GM21723 (cell line): ENCODE data around the gene ZDHHC11.
"Not testable (repeated sequence)": the region's sequence is repeated elsewhere in the genome, so short reads cannot be mapped to it uniquely, and the experiment has no call there.

Experiments used
- ATAC-seq: cut with Tn5 transposase; IDR thresholded peaks from one replicate; pipeline ENCODE4 v1.9.1; 2021; ENCODE audit warnings: mild to moderate bottlenecking, moderate library complexity; ENCODE audit not compliant: unreplicated experiment

ZDHHC11 gene

DNA sequence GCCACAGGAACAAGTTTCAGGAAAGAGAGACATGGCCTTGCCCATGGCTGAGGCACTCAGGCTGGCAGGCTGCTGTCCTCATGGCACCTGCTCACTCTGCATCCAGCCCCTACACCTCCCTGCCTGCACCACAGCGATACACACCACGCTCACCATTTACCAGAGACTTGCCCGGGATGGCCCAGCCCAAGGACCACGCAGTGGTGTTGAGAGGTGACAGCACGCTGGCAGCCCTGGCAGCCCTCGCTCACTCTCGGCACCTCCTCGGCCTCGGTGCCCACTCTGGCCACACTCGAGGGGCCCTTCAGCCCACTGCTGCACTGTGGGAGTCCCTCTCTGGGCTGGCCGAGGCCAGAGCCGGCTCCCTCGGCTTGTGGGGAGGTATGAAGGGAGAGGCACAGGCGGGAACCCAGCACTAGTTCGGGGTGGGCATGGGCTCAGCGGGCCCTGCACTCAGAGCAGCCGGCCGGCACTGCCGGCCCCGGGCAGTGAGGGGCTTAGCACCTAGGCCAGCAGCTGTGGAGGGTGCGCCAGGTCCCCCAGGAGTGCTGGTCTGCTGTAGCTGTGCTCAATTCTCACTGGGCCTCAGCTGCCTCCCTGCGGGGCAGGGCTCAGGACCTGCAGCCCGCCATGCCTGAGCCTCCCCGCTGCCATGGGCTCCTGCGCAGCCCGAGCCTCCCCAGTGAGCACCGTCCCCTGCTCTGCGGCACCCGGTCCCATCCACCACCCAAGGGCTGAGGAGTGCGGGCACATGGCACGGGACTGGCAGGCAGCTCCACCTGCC lies 86.6 kb downstream of the ZDHHC11 start:
- no peak for ATAC-seq

DNA sequence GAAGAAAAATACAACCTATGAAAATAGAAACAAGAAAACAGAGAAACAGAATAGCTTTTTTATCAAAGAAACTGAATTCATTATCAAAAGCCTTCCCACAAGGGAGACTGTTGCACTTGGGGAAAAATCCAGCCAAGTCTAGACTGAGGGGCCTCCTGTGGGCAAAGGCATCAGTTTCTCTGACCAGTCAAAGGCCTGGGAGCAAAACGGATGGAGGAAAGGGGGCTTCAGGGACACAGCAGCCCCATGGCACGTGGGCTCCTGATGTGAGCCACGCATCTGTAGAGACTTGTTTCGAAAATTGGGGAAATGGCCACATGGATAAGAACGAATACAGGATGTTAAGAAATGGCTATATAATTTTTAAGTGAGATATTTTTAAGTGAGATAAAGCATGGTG lies 87.4 kb downstream of the ZDHHC11 start:
- no peak for ATAC-seq

- ATAC-seq = not testable (repeated sequence)
Measured at GRCh38 chr5:762996-763395, 87.8 kb downstream of the ZDHHC11 start.

GRCh38 chr5:761854-762710 lies 88.7 kb downstream of the ZDHHC11 start:
- ATAC-seq = no peak

DNA sequence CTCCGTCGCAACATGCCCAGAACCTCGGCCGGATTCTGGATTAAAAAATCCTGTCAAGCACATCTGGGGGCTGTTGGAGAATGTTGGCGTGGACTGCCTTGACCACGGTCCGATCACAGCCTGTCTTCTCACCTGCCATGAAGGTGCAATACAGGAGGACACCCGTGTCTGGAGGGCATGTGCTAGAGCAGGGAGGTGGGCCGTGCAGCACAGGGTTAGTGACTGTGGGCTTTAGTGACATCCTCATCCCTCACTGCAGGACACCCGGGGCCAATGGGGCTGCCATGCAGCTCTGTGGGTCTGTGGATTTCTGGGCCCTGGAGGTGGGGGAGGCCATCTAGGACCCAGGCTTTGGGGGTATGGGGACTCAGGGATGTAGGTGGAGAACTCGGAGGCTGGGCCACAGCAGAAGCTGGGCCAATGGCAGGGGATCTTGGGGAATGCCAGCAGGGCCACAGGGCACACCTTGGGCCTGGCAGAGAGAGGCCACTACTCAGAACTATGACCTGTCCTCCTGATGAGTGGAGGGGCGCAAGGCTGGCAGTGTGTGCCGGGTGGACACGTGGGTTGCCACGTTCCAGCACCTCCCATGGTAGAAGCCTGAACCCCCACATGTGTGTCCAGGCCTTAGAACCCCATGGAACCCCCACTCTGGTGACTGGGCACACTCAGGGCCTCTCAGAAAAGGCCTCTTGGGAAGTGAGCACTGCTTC lies 89.6 kb downstream of the ZDHHC11 start:
- ATAC-seq = no peak

DNA sequence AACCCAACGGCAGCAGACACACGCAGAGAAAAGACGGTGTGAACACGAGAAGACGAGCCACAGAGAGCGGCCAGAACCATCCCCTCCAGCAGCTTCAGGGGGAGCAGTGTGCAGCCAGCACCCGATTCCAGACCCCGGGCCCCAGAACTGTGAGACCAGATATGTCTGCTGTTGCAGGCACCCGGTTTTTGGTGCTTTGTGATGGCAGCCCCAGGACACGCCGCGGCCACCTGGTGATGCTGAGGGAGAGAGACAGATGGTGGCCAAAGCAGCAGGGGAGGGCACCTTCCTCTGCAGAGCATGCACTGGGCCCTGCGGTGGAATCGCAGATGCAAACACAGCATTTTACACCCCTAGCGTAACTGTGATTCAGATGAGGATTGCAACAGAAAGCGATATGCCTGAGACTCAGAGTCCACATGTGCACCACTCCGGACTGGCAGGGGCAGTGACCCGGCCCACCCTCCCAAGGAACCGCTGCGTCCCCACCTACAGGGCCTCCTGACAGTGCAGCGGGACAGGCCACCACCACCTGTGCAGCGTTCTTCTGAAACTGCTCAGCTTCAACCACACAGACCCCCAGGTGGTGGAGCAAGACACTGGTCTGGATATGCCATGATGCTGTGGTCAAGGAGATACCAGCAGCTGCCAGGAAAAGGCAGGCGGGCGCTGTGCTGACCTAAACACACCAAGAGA lies 90.3 kb downstream of the ZDHHC11 start:
- no peak for ATAC-seq

- no peak for ATAC-seq
Measured at GRCh38 chr5:759781-760362, 90.9 kb downstream of the ZDHHC11 start.

DNA sequence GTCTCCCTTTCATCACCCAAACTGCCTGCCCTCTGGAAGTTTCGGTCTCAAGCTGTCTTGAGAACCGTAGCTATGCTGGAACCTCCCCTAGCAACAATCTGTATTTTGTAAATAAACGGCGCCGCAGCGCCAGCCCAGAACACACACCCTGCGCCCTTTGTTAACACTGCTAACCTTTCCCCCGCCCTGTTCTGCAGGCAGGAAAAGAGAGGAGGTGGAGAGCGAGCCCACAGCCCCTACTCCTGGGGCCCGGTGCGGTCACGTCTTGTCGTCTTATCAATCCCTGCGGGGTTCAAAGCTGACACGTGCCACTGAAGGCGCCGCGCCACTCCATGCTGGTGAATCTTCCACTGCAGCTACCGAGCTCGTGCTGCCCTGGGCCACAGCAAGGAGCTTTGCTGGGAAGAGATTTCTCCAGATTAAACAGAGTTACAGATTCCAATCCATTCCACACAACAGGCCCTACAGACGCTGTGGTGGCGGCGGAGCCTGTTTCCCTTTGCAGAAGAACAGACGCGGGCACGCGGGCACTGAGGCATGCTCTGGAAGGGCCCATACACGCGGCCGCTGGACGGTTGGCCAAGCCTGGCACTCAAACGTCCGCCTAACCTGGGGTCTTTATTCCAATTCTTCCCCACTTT lies 91.6 kb downstream of the ZDHHC11 start:
- ATAC-seq = no peak

DNA sequence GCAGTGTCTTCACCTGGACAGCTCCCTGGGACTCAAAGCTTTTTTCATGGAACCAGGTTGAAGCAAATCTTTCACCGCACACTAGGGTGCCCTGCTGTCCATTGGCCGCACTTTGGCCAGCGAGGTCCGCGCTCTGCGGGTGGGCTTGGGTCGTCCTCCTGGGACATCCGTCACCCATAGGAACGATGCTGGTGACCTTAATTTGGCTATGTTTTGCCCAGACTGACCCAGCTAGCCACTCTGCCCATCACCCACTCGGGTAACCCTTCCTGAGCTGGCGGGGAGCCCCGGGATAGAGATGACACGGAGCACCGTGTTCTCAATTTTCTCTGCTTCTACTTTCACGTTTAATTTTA lies 92.1 kb downstream of the ZDHHC11 start:
- no peak for ATAC-seq

GRCh38 chr5:757931-758697 lies 92.7 kb downstream of the ZDHHC11 start:
- no peak for ATAC-seq

DNA sequence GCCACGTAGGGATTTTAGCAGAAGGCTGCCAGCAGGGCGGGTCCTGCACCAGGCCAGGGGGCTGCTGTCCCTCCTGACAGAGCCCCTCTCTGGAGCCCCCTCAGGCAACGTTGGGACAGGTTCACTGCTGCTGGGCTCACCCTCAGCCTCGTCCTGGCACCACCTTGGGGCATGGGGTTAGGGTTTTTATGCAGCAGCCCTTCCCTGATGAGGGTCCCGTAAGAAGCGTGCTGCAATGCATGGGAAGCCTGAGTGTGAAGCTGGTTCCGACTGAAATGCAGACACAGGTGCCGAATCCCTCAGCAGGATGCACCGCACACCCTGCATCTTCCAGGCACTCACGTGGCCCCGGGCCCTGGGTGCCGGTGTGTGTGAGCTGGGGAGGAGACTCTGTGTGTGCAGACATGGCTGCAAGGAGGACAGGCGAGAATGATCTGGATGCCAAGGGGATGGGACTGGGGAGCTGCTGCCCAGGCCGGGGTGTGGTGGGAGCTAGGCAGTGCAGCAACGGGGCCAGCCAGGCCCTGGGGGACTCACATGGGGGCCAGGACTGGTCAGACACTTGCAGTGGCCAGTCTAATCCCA lies 93.3 kb downstream of the ZDHHC11 start:
- no peak for ATAC-seq

- ATAC-seq = no peak
Measured at GRCh38 chr5:756865-757345, 93.9 kb downstream of the ZDHHC11 start.

GRCh38 chr5:756171-756570 lies 94.6 kb downstream of the ZDHHC11 start:
- no peak for ATAC-seq

- ATAC-seq = not testable (repeated sequence)
Measured at GRCh38 chr5:754143-754632, 96.6 kb downstream of the ZDHHC11 start.

GRCh38 chr5:753567-754142 lies 97.1 kb downstream of the ZDHHC11 start:
- not testable (repeated sequence) for ATAC-seq

- not testable (repeated sequence) for ATAC-seq
Measured at GRCh38 chr5:752532-753115, 98.2 kb downstream of the ZDHHC11 start.

GRCh38 chr5:751992-752391 lies 98.8 kb downstream of the ZDHHC11 start:
- not testable (repeated sequence) for ATAC-seq

DNA sequence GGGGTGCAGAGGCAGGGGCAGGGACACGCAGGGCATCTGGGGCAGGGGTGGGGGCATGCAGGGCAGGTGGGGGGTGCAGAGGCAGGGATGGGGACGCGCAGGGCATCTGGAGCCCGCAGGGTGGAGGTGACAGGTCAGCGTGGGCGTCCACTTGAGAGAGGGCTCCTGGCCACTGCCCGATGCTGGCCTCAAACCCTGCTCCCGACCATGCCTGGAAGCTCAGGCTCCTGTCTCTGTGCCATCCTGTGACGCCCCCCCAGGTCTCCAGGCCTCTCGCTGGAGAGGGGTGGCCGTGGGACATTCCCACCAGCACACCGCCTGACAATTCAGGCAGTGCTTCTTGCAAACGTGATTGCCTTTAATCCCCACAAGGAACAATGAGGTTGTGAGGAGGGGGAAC lies 99.3 kb downstream of the ZDHHC11 start:
- no peak for ATAC-seq
